SK-N-MC (cell line): ENCODE results near the gene CPXM2.

Source experiments
- EZH2 ChIP-seq: fragments of 200-600 bp; sonication (generic); IDR thresholded peaks from one replicate; pipeline ENCODE4 v1.6.1; 2017; ENCODE audit warnings: antibody characterized with exemption
- FOXP2 ChIP-seq: optimal IDR thresholded peaks from 2 replicates; pipeline ENCODE3; 2011; ENCODE audit warnings: mild to moderate bottlenecking, moderate library complexity; ENCODE audit not compliant: insufficient read depth; ENCODE audit errors: extremely low read length, control extremely low read depth
- POLR2AphosphoS5 ChIP-seq: IDR thresholded peaks from 2 replicates; pipeline ENCODE4 v1.6.1; 2012; ENCODE audit warnings: mild to moderate bottlenecking, low read depth, low read length, borderline replicate concordance

DNA sequence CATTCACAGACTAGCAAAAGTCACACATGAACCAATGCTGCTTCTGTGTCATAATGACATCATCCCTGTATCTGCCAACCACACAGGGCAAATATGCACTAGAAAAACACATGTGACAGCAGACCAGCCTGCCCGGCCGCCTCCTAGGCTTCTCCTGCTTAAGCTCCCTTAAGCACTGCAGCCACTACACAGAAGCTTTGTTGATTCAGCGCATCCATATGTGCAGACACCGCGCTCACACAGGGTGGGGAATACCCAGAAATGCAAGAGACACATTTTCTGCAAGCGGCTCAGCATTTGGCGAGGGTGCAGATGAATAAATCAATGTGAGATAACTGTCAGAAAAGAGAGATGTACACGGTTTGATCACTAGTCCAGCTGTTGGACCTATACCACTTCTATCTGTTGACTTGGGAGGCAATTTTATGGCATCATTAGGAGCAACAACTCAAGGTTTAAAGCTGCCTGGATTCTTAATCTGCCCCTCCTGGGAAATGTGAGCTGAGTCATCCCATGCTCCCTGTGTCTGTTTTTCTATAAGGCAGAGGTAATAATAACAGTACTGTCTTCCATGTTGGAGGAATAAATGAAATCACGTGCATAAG lies 33.4 kb downstream of the CPXM2 start:
- TF ChIP-seq POLR2AphosphoS5 (no peak), EZH2 (no peak), FOXP2 (no peak)
